ENCODE data around the gene DAPK1.

The DAPK1 gene

DNA sequence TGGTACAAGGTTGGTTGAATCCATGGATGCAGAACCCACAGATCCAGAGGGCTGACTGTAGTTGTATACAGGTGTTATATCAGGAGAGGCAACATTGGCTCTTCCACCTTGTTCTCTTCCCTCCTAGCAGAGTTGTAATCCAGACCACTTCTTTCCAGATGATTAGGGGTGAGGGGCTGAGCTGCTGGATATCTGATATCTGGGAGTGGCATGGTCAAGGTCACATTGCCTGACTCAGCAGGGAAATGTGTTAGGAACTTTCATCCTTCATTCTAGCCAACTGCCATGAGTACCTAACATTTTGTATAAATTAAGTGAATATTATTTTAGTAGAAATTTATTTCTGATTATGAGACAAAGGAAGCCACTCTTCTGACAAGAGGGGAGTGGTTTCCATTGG is 7.3 kb downstream of the DAPK1 start:
- CTCF ChIA-PET = no interaction called here
- no peak for DNase-seq (ENCODE audit: low read depth, low spot score)
- TF ChIP-seq, protein P1, sequence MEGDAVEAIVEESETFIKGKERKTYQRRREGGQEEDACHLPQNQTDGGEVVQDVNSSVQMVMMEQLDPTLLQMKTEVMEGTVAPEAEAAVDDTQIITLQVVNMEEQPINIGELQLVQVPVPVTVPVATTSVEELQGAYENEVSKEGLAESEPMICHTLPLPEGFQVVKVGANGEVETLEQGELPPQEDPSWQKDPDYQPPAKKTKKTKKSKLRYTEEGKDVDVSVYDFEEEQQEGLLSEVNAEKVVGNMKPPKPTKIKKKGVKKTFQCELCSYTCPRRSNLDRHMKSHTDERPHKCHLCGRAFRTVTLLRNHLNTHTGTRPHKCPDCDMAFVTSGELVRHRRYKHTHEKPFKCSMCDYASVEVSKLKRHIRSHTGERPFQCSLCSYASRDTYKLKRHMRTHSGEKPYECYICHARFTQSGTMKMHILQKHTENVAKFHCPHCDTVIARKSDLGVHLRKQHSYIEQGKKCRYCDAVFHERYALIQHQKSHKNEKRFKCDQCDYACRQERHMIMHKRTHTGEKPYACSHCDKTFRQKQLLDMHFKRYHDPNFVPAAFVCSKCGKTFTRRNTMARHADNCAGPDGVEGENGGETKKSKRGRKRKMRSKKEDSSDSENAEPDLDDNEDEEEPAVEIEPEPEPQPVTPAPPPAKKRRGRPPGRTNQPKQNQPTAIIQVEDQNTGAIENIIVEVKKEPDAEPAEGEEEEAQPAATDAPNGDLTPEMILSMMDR (IDR thresholded peaks at IDR 0.05; ENCODE audit: insufficient read depth, low read length, missing control alignments) = no peak
- no peak overlapping the region for H3K4me3 ChIP-seq (ENCODE audit: low read depth, low read length)
- POLR2A ChIA-PET = no interaction called here

DNA sequence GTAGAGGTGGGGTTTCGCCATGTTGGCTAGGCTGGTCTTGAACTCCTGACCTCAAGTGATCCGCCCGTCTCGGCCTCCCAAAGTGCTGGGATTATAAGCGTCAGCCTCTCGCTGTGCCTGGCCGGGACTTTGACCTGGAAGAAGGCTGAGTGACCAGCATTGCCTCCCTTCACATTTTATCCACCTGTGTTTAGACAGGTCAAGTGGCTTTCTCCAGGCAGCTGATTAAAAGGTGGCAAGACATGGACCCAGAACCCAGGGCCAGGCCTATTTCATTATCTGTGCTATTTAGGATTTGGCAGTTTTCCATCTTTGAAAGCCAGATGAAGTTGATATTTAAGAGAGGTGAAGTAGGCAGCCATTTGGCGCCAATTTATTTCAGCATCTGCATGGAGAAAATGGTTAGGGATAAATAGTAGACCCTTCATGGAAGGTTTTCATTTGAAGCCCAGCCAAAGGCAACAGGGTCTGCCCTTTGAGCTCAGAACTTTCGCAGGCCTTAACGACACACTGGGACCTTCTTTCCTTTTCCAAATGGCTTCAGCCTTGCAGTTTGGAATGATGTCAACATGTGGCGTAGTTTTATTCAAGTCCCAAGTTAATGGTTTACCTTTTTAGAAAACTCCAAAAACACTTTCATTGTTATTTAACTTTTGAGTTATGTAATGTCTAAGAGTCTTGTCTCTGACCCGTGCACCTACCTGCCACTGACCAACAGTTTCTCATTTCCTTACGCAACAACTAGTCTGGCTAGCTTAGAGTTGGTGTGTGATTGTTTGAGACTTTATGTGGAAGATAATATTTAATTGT is 8.4 kb downstream of the DAPK1 start:
- DNase-seq (ENCODE audit: low read depth, low spot score) = no peak
- CTCF ChIA-PET = no interaction called here
- TF ChIP-seq, protein P1 (IDR thresholded peaks at IDR 0.05; ENCODE audit: insufficient read depth, low read length, missing control alignments) = no peak
- POLR2A ChIA-PET = no interaction called here
- no peak overlapping the region for H3K4me3 ChIP-seq (ENCODE audit: low read depth, low read length)

DNA sequence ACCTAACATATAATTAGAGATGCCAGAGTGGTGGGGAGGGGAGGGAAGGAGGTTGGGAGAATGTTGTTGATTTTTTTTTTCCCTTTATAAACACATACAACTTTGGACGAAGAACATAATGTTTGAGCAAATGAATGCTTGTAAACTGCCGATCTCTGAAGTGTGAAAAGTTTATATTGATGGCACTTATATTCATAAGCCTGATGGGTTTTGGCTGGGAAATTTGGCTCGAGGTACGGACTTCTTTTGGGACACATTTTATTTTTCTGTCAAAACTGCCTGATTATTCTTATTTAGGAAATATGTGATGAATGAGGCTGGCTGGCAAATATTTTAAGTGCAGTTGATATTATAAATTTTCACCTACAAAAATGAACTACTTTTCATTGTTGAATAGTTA is 9.9 kb downstream of the DAPK1 start:
- no peak overlapping the region for H3K4me3 ChIP-seq (ENCODE audit: low read depth, low read length)
- DNase-seq (ENCODE audit: low read depth, low spot score) = no peak
- ChIA-PET CTCF (no interaction called here), POLR2A (no interaction called here)
- TF ChIP-seq, protein P1 (IDR thresholded peaks at IDR 0.05; ENCODE audit: insufficient read depth, low read length, missing control alignments) = no peak

DNA sequence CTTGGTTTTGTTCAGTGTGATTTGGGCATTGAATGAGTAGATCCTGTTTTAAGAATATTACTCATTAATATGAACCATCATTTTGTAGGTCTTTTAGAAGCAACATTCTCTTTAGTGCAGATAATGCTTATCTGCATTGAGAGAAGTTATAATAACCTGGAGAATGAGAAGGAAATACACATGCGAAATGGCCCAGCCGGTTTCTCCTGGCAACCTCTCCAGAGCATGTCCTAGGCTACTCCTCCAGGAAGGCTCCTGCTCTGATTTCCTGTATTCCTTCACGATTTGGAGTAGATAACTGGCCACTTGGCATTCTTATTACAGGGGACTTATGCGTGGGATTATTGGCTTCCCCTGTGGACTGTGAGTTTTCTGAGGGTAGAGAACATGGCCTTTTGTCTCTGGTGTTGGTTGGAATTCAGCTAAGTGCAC is 12.6 kb downstream of the DAPK1 start:
- no peak for DNase-seq (ENCODE audit: low read depth, low spot score)
- TF ChIP-seq, protein P1 (IDR thresholded peaks at IDR 0.05; ENCODE audit: insufficient read depth, low read length, missing control alignments) = no peak
- no peak overlapping the region for H3K4me3 ChIP-seq (ENCODE audit: low read depth, low read length)
- POLR2A ChIA-PET = no interaction called here
- CTCF ChIA-PET = no interaction called here

DNA sequence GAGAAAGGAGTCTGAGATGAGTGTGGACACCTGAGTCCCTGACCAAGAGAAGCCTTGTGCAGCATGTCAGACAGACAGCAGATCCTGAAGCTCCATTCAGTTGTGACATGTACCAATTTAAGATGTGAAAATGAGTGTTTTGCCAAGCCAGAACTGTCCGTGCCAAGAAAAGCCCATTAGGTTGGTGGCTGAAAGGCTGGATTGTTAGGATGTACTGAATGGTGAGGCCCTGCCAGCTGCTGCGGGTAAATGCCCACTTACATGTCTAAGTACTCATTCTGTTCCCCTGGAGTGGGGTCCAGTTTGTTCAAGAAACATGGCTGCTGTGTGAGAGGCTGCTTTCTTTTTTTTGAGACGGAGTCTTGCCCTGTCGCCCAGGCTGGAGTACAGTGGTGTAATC is 14.6 kb downstream of the DAPK1 start:
- no peak overlapping the region for H3K4me3 ChIP-seq (ENCODE audit: low read depth, low read length)
- DNase-seq (ENCODE audit: low read depth, low spot score) = no peak
- TF ChIP-seq, protein P1 (IDR thresholded peaks at IDR 0.05; ENCODE audit: insufficient read depth, low read length, missing control alignments) = no peak
- CTCF ChIA-PET = no interaction called here
- POLR2A ChIA-PET = no interaction called here

DNA sequence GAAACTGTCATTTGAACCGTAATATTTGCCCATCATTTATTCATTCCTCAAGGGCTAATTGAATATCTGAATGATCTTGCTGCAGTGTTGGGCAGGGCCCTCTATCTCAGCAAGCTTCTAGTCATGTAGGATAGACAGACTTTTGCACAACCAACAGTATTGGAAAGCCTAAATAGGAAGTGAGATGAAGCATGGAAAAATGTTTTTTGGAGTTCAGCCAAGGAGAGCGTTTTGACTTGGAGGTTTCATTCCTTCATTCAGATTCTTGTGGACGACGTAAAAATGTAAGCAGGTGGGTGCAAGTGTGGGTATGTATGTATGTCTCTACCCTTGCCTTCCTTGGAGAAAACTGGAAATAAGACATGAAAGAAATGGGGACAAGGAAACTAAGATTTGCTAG is 15.5 kb downstream of the DAPK1 start:
- POLR2A ChIA-PET = no interaction called here
- no peak overlapping the region for H3K4me3 ChIP-seq (ENCODE audit: low read depth, low read length)
- CTCF ChIA-PET = no interaction called here

More for the DNA sequence above, 15.5 kb downstream of the DAPK1 start:
- no peak for DNase-seq (ENCODE audit: low read depth, low spot score)
- TF ChIP-seq, protein P1 (IDR thresholded peaks at IDR 0.05; ENCODE audit: insufficient read depth, low read length, missing control alignments) = no peak
